DND-41 (cell line): ENCODE data around the gene FAM171A1.

Source experiments
- ATAC-seq: fragments of 200-7000 bp; cut with Tn5 transposase; 3 replicates; pipeline ENCODE4 v1.9.1; 2021; ENCODE audit warnings: low read depth; ENCODE audit not compliant: insufficient read depth
- DNase-seq: peaks from one replicate; pipeline ENCODE4 v3.0.0-alpha.2; 2020
- H2AFZ ChIP-seq: 2 replicates; pipeline ENCODE4 v1.6.0; 2012; ENCODE audit warnings: low read depth, low read length
- H3K27ac ChIP-seq: 2 replicates; pipeline ENCODE4 v1.5.1; 2012; ENCODE audit warnings: low read length, inconsistent platforms
- H3K27me3 ChIP-seq: fragments of 200-600 bp; sonication (generic); 2 replicates; pipeline ENCODE4 v1.6.0; 2012; ENCODE audit warnings: low read length, mild to moderate bottlenecking, inconsistent platforms; ENCODE audit not compliant: insufficient read depth, poor library complexity
- H3K36me3 ChIP-seq: 2 replicates; pipeline ENCODE4 v1.5.1; 2012; ENCODE audit warnings: low read length, inconsistent platforms; ENCODE audit not compliant: insufficient read depth
- H3K4me1 ChIP-seq: 2 replicates; pipeline ENCODE4 v1.5.1; 2012; ENCODE audit warnings: mild to moderate bottlenecking, low read length; ENCODE audit not compliant: insufficient read depth
- H3K4me2 ChIP-seq: 2 replicates; pipeline ENCODE4 v1.6.0; 2012; ENCODE audit warnings: mild to moderate bottlenecking, moderate library complexity, low read length, inconsistent platforms; ENCODE audit not compliant: insufficient read depth
- H3K4me3 ChIP-seq, 2 experiments: fragments of 200-600 bp in 1 of 2; shearing (Covaris generic) in 1 of 2; 2 replicates each; pipeline ENCODE4 v1.5.1; 2012 to 2016; ENCODE audit warnings: inconsistent platforms in 2 of 2, low read length in 2 of 2, mild to moderate bottlenecking in 2 of 2, low read depth in 1 of 2, moderate library complexity in 1 of 2
- H3K79me2 ChIP-seq: 2 replicates; pipeline ENCODE4 v1.6.0; 2012; ENCODE audit warnings: low read length, inconsistent platforms; ENCODE audit not compliant: insufficient read depth
- H3K9ac ChIP-seq: 2 replicates; pipeline ENCODE4 v1.6.0; 2012; ENCODE audit warnings: low read depth, mild to moderate bottlenecking, inconsistent platforms, low read length, moderate library complexity
- H3K9me3 ChIP-seq: 2 replicates; pipeline ENCODE4 v1.5.1; 2012; ENCODE audit warnings: low read length, moderate library complexity, mild to moderate bottlenecking, inconsistent platforms; ENCODE audit not compliant: insufficient read depth, severe bottlenecking
- H4K20me1 ChIP-seq: 2 replicates; pipeline ENCODE4 v1.6.0; 2012; ENCODE audit warnings: low read length; ENCODE audit not compliant: insufficient read depth
- EZH2 ChIP-seq: IDR thresholded peaks from 3 replicates; pipeline ENCODE4 v1.6.1; 2012; ENCODE audit warnings: borderline replicate concordance, low read depth, mild to moderate bottlenecking, moderate library complexity, low read length, inconsistent platforms; ENCODE audit not compliant: severe bottlenecking
- TF ChIP-seq, protein P1 (sequence below): IDR thresholded peaks from 2 replicates; pipeline ENCODE4 v1.5.1; 2012; ENCODE audit warnings: borderline replicate concordance, low read length, moderate library complexity, mild to moderate bottlenecking; ENCODE audit not compliant: poor library complexity, severe bottlenecking; ENCODE audit errors: extremely low read depth

Gene FAM171A1

DNA sequence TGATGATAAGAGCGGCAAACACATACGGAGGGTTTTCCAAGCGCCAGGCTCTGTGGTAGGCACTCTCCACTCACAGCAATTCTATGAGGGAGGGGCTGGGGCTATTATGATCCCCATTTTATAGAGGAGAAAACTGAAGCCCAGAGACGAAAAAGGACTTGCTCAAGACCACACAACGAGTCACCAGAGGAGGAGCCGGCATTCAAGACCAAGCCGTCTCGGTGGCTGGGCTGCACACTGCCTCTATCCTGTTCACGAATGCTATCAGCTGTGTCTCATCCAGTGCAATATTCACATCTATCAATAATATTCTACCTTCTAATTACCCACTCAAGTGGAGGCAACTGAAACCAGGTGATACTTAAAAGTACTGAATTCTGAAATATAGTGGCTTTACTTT, 134.7 kb downstream of the FAM171A1 start:
- no peaks in the 10 kb centered on the region for H3K4me1 ChIP-seq
- no peak overlapping the region for H3K4me2 ChIP-seq
- ATAC-seq (no peak), DNase-seq (no peak)
- H2AFZ ChIP-seq: no peak overlapping the region
- no peak for TF ChIP-seq EZH2
- TF ChIP-seq, protein P1, sequence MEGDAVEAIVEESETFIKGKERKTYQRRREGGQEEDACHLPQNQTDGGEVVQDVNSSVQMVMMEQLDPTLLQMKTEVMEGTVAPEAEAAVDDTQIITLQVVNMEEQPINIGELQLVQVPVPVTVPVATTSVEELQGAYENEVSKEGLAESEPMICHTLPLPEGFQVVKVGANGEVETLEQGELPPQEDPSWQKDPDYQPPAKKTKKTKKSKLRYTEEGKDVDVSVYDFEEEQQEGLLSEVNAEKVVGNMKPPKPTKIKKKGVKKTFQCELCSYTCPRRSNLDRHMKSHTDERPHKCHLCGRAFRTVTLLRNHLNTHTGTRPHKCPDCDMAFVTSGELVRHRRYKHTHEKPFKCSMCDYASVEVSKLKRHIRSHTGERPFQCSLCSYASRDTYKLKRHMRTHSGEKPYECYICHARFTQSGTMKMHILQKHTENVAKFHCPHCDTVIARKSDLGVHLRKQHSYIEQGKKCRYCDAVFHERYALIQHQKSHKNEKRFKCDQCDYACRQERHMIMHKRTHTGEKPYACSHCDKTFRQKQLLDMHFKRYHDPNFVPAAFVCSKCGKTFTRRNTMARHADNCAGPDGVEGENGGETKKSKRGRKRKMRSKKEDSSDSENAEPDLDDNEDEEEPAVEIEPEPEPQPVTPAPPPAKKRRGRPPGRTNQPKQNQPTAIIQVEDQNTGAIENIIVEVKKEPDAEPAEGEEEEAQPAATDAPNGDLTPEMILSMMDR: no peak
- no peaks in the 10 kb centered on the region for H3K36me3 ChIP-seq
- H4K20me1 ChIP-seq: no peaks in the 10 kb centered on the region
- no peak overlapping the region for H3K27ac ChIP-seq
- no peak overlapping the region for H3K9ac ChIP-seq
- no peaks in the 10 kb centered on the region for H3K27me3 ChIP-seq
- no peak overlapping the region for H3K4me3 ChIP-seq
- no peaks in the 10 kb centered on the region for H3K79me2 ChIP-seq
- no peaks in the 10 kb centered on the region for H3K9me3 ChIP-seq

DNA sequence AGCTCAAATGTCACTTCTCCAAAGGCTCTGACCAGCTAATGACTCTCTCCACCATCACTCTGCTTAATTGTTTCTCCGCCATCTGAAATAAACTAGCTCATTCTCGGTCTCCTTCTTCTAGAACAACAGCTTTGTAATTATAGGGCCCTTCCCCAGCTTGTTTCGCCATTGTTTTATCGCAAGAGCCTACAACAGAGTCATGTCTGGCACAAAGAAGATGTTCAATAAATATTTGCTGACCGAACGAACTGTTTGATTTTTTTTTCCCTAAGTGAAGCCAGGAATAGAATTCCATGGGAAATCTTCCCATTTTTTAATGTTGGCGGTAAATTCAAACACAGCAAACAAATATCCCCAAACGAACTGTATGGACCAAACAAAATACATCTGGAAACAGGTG, 138.8 kb downstream of the FAM171A1 start:
- H3K27me3 ChIP-seq: no peaks in the 10 kb centered on the region
- H3K4me3 ChIP-seq: no peak overlapping the region
- TF ChIP-seq, protein P1: no peak
- no peak for TF ChIP-seq EZH2
- no peak overlapping the region for H3K4me2 ChIP-seq
- ATAC-seq (no peak), DNase-seq (no peak)
- H2AFZ ChIP-seq: no peak overlapping the region
- no peaks in the 10 kb centered on the region for H3K36me3 ChIP-seq
- no peaks in the 10 kb centered on the region for H3K9me3 ChIP-seq
- no peak overlapping the region for H3K27ac ChIP-seq
- no peaks in the 10 kb centered on the region for H3K4me1 ChIP-seq
- no peaks in the 10 kb centered on the region for H4K20me1 ChIP-seq
- no peaks in the 10 kb centered on the region for H3K79me2 ChIP-seq
- H3K9ac ChIP-seq: no peak overlapping the region

DNA sequence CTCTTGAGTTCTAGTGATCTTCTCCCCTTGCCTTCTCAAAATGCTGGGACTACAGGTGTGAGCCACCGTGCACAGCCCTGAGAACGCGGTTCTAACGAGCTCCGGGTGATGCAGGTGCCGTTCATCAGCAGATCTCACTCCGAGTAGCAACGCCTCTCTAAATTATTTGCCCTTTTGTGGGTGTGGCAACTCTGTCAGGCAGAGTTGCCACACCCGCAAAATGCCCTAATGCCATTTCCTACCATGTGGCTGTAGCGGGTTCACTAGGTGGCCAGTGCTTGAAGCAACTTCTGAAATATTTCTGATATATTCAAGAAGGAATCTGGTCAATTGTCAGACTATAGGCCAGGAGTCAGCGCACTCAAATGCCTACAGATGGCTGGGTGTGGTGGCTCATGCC, 139.7 kb downstream of the FAM171A1 start:
- ATAC-seq: no peak
- H3K27ac ChIP-seq: no peak overlapping the region
- H3K27me3 ChIP-seq: no peaks in the 10 kb centered on the region
- no peak for DNase-seq
- no peaks in the 10 kb centered on the region for H3K4me1 ChIP-seq
- no peaks in the 10 kb centered on the region for H3K79me2 ChIP-seq
- TF ChIP-seq EZH2: no peak
- TF ChIP-seq, protein P1: no peak
- H3K9me3 ChIP-seq: no peaks in the 10 kb centered on the region
- H3K4me3 ChIP-seq: no peak overlapping the region
- H3K9ac ChIP-seq: no peak overlapping the region
- no peaks in the 10 kb centered on the region for H3K36me3 ChIP-seq
- H3K4me2 ChIP-seq: no peak overlapping the region
- no peaks in the 10 kb centered on the region for H4K20me1 ChIP-seq
- no peak overlapping the region for H2AFZ ChIP-seq

DNA sequence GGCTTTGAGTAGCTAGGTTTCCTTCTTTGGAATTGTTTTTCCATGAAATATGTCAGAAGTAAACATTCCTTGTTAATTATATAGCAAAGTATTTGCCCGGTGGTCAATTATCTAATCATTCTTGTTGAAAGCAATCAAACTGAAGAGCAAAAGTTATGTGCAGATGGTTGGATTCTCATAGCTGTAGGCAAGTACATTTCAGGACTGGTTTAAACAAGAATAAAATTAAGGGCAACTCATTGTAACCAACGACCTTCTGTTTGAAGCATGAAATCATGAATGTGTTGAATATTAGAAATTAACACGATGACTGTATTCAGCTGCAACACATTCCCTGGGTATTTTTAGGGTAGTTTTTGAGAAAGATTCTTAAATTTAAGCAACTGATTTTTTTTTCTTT, 140.8 kb downstream of the FAM171A1 start:
- TF ChIP-seq EZH2: no peak
- TF ChIP-seq, protein P1: no peak
- Histone ChIP-seq H2AFZ (no peak overlapping the region), H3K27me3 (no peaks in the 10 kb centered on the region)

More for the DNA sequence above, 140.8 kb downstream of the FAM171A1 start:
- no peak for ATAC-seq
- Histone ChIP-seq H3K36me3 (no peaks in the 10 kb centered on the region), H3K27ac (no peak overlapping the region), H3K9me3 (no peaks in the 10 kb centered on the region), H3K4me3 (no peak overlapping the region), H3K4me2 (no peak overlapping the region), H3K79me2 (no peaks in the 10 kb centered on the region), H3K4me1 (no peaks in the 10 kb centered on the region), H3K9ac (no peak overlapping the region), H4K20me1 (no peaks in the 10 kb centered on the region)
- DNase-seq: no peak
